K562 (cell line): Measurements from ENCODE around the gene SLC16A4. TPM values are rescaled to one million over a fixed set of nuclear protein-coding genes. Genes with fewer than 3 reads are reported as not detected.

Source experiments
- ARID2 ChIP-seq: fragments of 450-650 bp; IDR thresholded peaks from 2 replicates; pipeline ENCODE4 v1.6.1; 2017; ENCODE audit warnings: antibody characterized with exemption, mild to moderate bottlenecking
- ATF1 ChIP-seq, 2 experiments: fragments of 450-650 bp in 1 of 2; IDR thresholded peaks; 2 replicates each; pipeline ENCODE4 v1.6.1; 2016; ENCODE audit warnings: missing compliant biosample characterization in 1 of 2, missing genetic modification characterization in 1 of 2
- ATF7 ChIP-seq: fragments of 450-650 bp; IDR thresholded peaks from 2 replicates; pipeline ENCODE4 v1.7.1; 2014; ENCODE audit warnings: mild to moderate bottlenecking, moderate library complexity
- CBX1 ChIP-seq: sonication (generic); IDR thresholded peaks from 2 replicates; pipeline ENCODE4 v1.6.1; 2016; ENCODE audit warnings: antibody characterized with exemption, low read depth, mild to moderate bottlenecking
- CGGBP1 ChIP-seq: fragments of 250-450 bp; sonication (Bioruptor Pico); IDR thresholded peaks from 2 replicates; pipeline ENCODE4 v1.9.0; 2021; ENCODE audit warnings: mild to moderate bottlenecking
- CTCF ChIP-seq, 3 experiments: IDR thresholded peaks in 2 of 3; conservative IDR thresholded peaks in 1 of 3; 2 replicates each; pipeline ENCODE4 v1.5.1; 2011 to 2012; ENCODE audit warnings: low read length in 3 of 3, mild to moderate bottlenecking in 3 of 3, control low read depth in 2 of 3, improper control_type of control experiment in 1 of 3, inconsistent platforms in 1 of 3, low read depth in 1 of 3, mixed read lengths in 1 of 3, moderate library complexity in 1 of 3; ENCODE audit not compliant: insufficient read depth in 2 of 3
- CXXC5 ChIP-seq: fragments of 250-450 bp; sonication (Bioruptor Pico); IDR thresholded peaks from 2 replicates; pipeline ENCODE4 v1.8.0; 2022; ENCODE audit warnings: inconsistent platforms, mild to moderate bottlenecking, moderate library complexity
- GABPB1 ChIP-seq: sonication (generic); formaldehyde crosslinking; IDR thresholded peaks from 2 replicates; pipeline ENCODE4 v1.8.0; 2022; ENCODE audit warnings: mild to moderate bottlenecking, missing genetic modification reagents
- HDAC1 ChIP-seq, 2 experiments: fragments of 450-650 bp; IDR thresholded peaks; 2 replicates each; pipeline ENCODE4 v1.6.1; 2016 to 2017; ENCODE audit warnings: inconsistent platforms in 1 of 2, mild to moderate bottlenecking in 1 of 2, moderate library complexity in 1 of 2
- NUFIP1 ChIP-seq: fragments of 450-650 bp; IDR thresholded peaks from 2 replicates; pipeline ENCODE4 v1.6.1; 2018; ENCODE audit not compliant: partially characterized antibody
- PRPF4 ChIP-seq: fragments of 200-400 bp; formaldehyde crosslinking; IDR thresholded peaks from one replicate; pipeline ENCODE4 v1.6.1; 2017; ENCODE audit warnings: low read length, low read depth, mild to moderate bottlenecking; ENCODE audit not compliant: insufficient read depth, poor library complexity, severe bottlenecking
- PYGO2 ChIP-seq: fragments of 450-650 bp; IDR thresholded peaks from 2 replicates; pipeline ENCODE4 v1.6.1; 2016; ENCODE audit warnings: mild to moderate bottlenecking, missing genetic modification characterization, moderate library complexity, missing compliant biosample characterization
- SAFB2 ChIP-seq: fragments of 200-400 bp; formaldehyde crosslinking; IDR thresholded peaks from 2 replicates; pipeline ENCODE4 v1.6.1; 2018; ENCODE audit warnings: borderline replicate concordance, low read length, low read depth, moderate library complexity; ENCODE audit not compliant: severe bottlenecking
- SNRNP70 ChIP-seq: fragments of 200-400 bp; formaldehyde crosslinking; optimal IDR thresholded peaks from 2 replicates; pipeline ENCODE3; 2017; ENCODE audit warnings: low read depth, low read length
- TFAM ChIP-seq: fragments of 250-450 bp; sonication (Bioruptor Pico); conservative IDR thresholded peaks from 2 replicates; pipeline ENCODE4 v1.5.0; 2021; ENCODE audit warnings: mild to moderate bottlenecking, moderate library complexity
- ZBTB5 ChIP-seq: fragments of 450-650 bp; IDR thresholded peaks from 2 replicates; pipeline ENCODE4 v1.6.1; 2017; ENCODE audit warnings: antibody characterized with exemption
- ZKSCAN3 ChIP-seq: fragments of 250-450 bp; sonication (Bioruptor Pico); IDR thresholded peaks from 2 replicates; pipeline ENCODE4 v1.4.0; 2020
- ZNF124 ChIP-seq: sonication (generic); formaldehyde crosslinking; IDR thresholded peaks from 2 replicates; pipeline ENCODE4 v1.8.1; 2022; ENCODE audit warnings: missing genetic modification reagents
- ZNF717 ChIP-seq: fragments of 250-450 bp; sonication (Bioruptor Pico); IDR thresholded peaks from 2 replicates; pipeline ENCODE4 v1.5.0; 2021
- polyA plus RNA-seq, 8 experiments: library from polyadenylated mRNA; depleted of rRNA in 4 of 8; stranded (reverse) in 5 of 8; unstranded in 3 of 8; fragments of >200 nt; fragmentation: Nextera tagmentation in 2 of 8; fragmentation: Illumina TruSeq in 1 of 8; extraction: Ambion mirVana in 2 of 8; extraction: Trizol in 1 of 8; gene quantifications; 2 replicates each; pipeline versions ENCODE4 v1.2.1 to v1.2.3, GENCODE V29; 2011 to 2014; ENCODE audit warnings: inconsistent platforms in 1 of 8, missing spikeins in 1 of 8
- total RNA-seq, 7 experiments: library from RNA; depleted of rRNA in 6 of 7; stranded (reverse); fragments of >200 nt in 6 of 7; fragmentation: Illumina TruSeq in 2 of 7; extraction: Trizol in 2 of 7; gene quantifications; 2 replicates each; pipeline versions ENCODE4 v1.2.1 to v1.2.3, GENCODE V29; 2011 to 2021; ENCODE audit warnings: low replicate concordance in 1 of 7
- TF ChIP-seq, protein P1 (sequence below): fragments of 250-450 bp; sonication (Bioruptor Pico); IDR thresholded peaks from 2 replicates; pipeline ENCODE4 v1.5.0; 2022; ENCODE audit warnings: mild to moderate bottlenecking

The SLC16A4 gene
- total and polyA plus RNA-seq, 9 of the 15 experiments (the other 6 are each of a cell fraction or from before 2014, with no cell fraction given) = 0.04 to 0.31 (median 0.18) TPM; not detected in 1

- TF ChIP-seq CTCF (IDR thresholded peaks at IDR 0.05 in 2 of 3, conservative IDR thresholded peaks at IDR 0.05 in 1 of 3; ENCODE audit: insufficient read depth in 2 of 3, low read depth in 1 of 3, low read length in 3 of 3) = peak in 1 of 3 experiments; percentile 29; a peak in 1 of 6 replicates
- peak; percentile 94 for TF ChIP-seq CBX1
- TF ChIP-seq ZKSCAN3 = no peak
- no peak for TF ChIP-seq ZNF717 (CRISPR knock-in tag)
- TF ChIP-seq, protein P1, sequence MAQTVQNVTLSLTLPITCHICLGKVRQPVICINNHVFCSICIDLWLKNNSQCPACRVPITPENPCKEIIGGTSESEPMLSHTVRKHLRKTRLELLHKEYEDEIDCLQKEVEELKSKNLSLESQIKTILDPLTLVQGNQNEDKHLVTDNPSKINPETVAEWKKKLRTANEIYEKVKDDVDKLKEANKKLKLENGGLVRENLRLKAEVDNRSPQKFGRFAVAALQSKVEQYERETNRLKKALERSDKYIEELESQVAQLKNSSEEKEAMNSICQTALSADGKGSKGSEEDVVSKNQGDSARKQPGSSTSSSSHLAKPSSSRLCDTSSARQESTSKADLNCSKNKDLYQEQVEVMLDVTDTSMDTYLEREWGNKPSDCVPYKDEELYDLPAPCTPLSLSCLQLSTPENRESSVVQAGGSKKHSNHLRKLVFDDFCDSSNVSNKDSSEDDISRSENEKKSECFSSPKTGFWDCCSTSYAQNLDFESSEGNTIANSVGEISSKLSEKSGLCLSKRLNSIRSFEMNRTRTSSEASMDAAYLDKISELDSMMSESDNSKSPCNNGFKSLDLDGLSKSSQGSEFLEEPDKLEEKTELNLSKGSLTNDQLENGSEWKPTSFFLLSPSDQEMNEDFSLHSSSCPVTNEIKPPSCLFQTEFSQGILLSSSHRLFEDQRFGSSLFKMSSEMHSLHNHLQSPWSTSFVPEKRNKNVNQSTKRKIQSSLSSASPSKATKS = no peak
- 0 out of 2 replicates have a peak, but pooled peaks have one; percentile 58 for TF ChIP-seq CGGBP1
- TF ChIP-seq TFAM (CRISPR knock-in tag) = no peak
- TF ChIP-seq GABPB1 (CRISPR knock-in tag) = peak; percentile 97
- TF ChIP-seq CXXC5 (CRISPR knock-in tag) = peak; percentile 96
- TF ChIP-seq PYGO2 (tag) = no peak; the same call in 1 of the 2 replicates
- TF ChIP-seq ZBTB5 = no peak
- no peak for TF ChIP-seq SAFB2
- no peak for TF ChIP-seq NUFIP1
- 0 out of 2 replicates have a peak, but pooled peaks have one; percentile 16 for TF ChIP-seq ARID2
- no peak for TF ChIP-seq PRPF4
- no peak for TF ChIP-seq SNRNP70
- peak in 1 of 2 experiments; percentile 98; a peak in 3 of 4 replicates for TF ChIP-seq HDAC1 (IDR thresholded peaks at IDR 0.05)
- TF ChIP-seq ZNF124 = no peak
- peak; percentile 90; the same call in 1 of the 2 replicates for TF ChIP-seq ATF7
- TF ChIP-seq ATF1 (CRISPR knock-in tag; IDR thresholded peaks at IDR 0.05) = peak; percentile 96
- peak; percentile 99 for TF ChIP-seq ATF1 (tag; IDR thresholded peaks at IDR 0.05)
Measured at GRCh38 chr1:110407260-110408210, 16.7 kb upstream of the SLC16A4 start, which contains the start of gene LAMTOR5 (continued).
